DMS53 (cell line): ENCODE data around the gene NHS.
"Not testable (repeated sequence)": the region's sequence is repeated elsewhere in the genome, so short reads cannot be mapped to it uniquely, and the experiment has no call there.

ENCODE experiments used
- DNase-seq: peaks from one replicate; lab custom pipeline; 2025; lab: John Stamatoyannopoulos, UW

Gene NHS

DNA sequence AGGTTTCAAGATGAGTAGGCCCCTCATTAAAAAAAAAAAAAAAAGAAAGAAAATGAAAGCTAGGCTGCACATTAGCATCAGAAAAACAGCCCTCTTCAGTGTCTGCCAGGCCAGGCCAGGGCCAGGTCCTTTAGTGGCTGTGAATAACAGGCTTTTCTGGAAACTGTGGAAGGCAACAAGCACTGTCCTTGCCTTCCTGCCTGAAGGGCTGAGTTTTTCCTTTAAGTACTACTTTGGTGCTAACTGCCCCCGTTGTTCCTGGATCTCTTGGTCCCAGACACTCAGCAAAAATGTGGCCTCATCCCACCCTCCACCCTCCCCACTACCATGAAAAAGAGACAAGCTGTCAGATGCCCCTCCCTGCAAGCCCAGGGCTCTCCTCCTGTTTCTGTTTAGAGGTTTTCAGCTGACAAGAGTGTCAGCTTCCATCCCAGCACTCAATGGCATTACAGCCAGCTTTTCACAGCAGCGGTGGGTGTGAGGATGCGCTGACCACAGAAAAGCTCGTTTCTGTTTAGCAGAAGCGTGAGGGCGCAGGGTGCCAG, 174.2 kb downstream of the NHS start:
- DNase-seq = no peak

GRCh38 chrX:17550011-17550410, 175.0 kb downstream of the NHS start:
- DNase-seq = no peak

DNA sequence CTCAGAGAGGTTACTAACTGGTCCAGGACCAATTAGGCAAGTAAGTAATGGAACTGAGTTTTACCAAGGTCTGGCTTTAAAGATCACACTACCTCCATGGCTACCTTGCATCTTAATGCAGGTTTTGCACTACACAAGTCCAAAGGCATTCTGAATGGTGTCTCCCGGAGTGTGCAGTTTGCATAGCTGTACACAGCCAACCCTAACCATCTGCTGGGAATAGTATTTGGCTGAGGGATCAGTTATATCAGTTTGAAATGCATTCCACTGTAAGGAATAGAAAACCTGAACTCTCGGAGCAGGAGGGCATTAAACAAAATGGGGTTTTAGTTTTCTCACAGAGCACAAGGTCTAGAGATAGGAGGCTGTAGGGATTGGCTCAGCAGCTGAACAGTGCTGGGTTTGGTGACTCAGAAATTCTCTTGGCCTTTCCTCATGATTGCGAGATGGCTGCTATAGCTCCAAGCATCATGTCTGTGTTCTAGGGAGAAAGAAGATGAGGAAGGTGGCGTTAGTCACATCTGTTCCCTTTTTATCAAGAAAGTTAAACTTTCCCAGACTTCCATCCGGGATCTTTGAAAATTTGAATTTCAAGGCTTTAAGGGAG, 177.1 kb downstream of the NHS start:
- DNase-seq = no peak

DNA sequence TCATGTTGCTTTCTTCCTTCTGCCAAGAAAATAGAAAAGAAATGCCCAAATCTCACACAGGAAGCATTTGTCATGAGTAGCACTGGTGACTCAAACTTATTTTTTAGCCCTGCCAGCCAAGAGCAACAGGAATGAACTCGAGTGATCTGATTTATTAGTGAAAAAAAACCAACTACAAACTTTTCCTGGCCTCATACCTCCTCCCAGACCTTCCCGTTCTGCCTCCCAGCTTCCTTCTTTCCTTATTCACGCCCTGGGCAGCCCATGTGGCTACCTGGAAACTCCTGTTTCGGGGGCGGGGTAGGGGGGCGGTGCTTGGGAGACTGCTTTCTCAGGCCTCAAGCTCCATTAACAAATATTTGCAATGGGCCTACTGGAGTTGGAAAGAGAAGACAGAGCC, 178.5 kb downstream of the NHS start:
- DNase-seq = no peak

GRCh38 chrX:17553961-17554482, 179.0 kb downstream of the NHS start:
- DNase-seq = no peak

- no peak for DNase-seq
Measured at GRCh38 chrX:17554914-17555313, 179.9 kb downstream of the NHS start.

DNA sequence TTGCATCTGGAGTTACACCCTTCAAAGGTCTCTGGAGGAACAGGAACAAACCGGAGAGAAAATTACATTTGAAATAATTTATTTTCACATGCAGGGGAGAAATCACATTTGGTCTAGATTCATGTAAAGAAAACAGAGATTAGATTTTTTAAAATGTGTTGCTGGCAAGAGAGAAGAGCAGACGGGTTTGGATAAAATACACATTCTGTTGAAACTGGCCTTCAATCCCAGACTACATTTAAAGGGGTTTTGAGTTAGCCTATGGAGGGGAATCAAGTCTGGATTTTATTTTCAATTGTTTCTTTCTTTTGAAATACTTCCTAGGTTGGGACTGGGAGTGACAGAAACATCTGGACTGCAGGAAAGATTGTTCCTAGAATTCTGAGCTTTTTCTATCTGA, 180.8 kb downstream of the NHS start:
- DNase-seq = no peak

DNA sequence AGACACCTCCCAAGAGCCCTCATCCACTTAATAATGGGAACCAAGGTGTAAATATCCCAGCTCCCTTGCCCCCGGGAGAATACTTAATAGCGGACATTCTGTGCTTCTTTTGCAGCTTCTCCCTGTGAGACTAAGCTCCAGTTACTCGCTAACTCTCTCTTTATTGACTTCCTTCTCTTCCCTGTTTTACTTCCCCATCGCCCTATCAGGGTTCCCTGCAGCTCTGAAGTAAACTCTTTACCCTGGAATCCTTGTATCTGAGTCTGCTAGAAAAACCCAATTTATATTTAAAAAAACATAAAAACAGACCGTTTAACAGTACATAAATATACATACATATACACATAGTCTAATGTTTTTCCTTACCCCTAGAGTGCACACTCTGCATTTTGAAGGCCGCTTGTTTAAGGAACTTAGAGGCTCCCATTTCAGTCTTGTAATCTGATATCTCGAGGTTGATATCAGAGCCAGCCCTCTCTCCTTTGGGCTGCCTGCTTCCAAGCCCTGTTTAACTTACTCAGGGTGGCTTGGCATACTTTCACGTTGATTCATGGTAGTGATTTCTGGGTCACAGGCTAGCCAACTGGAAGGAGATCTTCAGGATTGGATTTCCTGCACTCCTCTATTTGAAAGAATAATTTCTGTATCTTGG, 184.9 kb downstream of the NHS start:
- DNase-seq = peak; percentile 24

DNA sequence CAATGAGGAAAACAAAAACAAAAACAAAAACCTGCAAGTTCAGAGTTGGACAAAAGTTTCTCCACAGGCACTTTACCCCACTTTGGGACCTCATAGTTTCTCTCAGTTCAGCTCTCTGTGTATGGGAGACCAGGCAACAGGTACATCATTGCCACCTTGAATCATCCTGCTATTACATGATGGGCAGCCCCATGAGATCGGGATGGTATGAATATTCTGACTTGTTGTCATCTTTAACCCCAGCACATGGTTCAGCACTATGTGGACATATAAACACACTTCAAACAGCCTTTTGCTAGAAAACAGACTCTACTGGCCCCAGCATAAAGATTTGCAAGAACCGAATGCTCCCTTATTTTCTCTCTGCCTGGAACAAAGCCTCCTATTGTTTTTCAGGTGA, 185.4 kb downstream of the NHS start:
- no peak for DNase-seq

GRCh38 chrX:17563076-17563475, 188.1 kb downstream of the NHS start:
- no peak for DNase-seq

DNA sequence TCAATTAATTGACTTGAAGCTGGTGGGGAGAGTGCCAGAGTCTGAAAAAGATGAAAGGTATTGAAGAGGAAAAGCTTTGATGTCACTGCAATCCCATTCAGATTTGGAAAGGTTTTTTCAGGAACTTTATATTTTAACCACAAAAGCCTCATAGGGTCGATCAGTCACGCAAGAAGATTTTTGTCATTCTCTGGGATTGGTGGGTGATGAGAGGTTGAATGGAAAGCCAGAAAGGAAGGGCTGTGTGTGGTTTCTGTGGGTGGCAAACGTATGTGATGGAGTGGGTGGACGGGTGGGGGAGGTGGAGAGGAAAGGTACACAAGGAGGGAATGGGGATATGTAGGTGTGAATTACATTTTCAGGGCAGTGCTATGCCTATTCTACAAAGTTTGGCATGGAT, 188.5 kb downstream of the NHS start:
- no peak for DNase-seq

GRCh38 chrX:17564689-17565409, 189.8 kb downstream of the NHS start:
- DNase-seq = no peak

DNA sequence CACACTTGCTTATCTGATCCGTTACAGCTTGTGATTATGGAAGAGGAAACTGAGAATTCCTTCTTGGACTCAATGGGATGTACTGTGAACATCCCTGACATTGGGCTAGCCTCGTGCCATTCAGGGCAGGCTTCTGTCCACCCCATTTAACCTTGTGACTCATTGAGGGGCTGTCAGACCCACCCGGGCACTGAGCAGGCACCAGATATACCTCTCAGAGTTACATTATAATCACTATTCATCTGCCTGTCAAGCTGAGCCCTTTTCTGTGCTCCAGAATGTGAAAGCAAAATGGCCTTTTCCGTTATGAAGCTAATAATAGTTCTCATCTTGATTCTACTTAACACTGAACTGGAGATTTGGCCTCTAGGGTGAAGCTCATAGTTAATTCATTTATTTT, 191.7 kb downstream of the NHS start:
- DNase-seq = no peak

DNA sequence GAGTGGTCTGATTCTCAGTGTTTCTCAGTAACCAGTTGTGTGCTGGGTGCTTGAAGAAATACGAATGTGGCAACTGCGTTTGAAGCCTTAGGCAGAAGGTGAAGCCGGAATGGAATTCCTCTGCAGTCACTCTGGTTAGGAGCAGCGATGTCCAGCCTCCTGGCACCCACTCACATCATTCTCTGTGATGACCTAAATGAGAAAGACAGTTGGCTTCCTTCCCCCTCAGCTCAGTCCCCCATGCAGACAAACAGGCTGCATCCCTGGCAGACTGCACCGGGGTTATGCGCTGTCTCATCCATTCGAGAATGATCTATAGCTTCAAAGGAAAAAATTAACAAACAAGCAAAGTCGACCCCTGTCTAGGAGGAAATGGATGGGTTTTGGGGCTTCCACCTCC, 192.2 kb downstream of the NHS start:
- no peak for DNase-seq

- DNase-seq = no peak
Measured at GRCh38 chrX:17567821-17568220, 192.8 kb downstream of the NHS start.

GRCh38 chrX:17568804-17569203, 193.8 kb downstream of the NHS start:
- DNase-seq = not testable (repeated sequence)

DNA sequence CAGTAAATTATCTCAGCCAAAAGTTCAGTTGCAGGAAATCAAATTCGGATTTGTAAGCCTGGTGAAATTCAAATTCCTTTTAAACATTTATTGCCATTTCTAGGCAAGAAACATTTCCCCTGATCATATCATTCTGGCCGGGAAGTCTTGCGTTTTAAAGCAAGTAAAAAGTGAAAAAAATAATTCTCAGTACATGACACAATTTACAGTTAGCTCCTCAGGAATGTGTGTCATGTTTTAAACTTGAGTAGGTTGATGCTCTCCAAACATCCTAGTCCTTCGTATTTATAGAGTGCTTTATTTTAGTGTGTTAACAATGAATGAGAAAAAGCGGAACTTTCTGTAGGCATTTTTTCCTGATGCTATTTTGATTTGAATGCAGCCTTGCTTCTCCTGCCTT, 204.0 kb downstream of the NHS start:
- no peak for DNase-seq

DNA sequence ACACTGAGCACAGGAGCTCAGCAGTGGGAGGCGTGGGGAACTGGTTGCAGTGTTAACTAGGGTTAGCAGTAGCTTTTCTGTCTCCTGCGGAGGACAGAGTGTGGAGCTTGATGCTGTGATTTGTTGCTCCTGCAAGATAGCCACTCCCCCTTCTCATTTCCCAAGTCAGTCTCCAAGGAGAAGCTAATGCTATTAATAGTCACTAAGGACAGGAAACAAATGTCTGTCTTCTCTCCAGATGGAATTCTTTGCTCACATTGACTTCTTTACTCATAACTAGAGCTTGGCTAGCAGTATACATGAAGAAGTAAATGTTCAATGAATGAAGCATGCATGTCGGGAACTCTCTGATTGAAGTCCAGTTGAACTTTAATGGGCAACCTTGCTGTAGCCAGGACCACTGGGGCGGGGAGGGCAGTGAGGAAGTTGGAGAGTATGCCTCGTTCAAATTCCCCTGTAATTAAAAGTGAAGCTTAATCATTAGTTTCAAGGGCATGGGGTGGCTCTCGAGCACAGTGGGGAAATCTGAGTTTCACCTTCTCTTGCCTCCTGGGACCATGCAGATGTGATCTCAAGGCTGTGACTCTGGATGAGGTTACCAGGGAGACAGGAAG, 205.6 kb downstream of the NHS start:
- no peak for DNase-seq

DNA sequence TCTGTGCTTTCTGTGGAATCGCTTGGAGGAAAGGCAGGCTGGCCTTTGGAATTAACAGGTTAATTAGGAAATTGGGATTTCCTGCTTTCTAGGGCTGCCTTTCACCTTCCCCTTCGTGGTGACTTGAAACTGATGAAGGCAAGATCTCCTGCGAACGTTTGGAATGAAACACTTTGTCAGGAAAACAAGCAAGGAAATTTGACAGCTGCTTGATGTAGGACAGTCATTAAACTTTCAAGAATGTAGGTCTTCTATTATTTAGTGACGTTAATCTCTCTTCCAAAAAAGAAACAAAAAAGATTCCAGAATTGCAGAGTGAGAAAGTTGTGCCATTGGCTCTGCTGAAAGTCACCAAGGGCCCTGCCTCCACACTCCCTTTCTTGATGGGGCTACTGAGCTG, 206.6 kb downstream of the NHS start:
- no peak for DNase-seq

DNA sequence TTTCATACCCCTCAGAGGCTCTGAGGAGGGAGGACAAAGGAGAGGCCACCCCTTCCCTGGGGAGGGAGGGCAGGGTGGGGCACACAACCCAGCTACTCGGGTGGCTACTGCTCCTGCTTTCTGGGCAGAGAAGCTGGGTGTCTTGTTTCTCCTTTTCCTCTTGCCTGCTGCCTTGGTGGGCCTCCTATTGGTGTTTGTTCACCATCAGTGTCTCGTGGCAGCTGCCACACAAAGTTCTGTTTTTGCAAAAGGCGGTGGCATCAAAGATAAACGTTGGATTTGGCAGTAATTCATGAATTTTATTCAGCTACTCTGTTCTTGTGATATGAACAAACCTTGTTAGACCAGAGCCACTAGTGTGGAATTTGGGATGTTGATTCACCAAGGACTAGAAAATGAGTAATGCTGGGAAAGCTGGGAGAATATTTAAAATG, 209.3 kb downstream of the NHS start:
- no peak for DNase-seq

DNA sequence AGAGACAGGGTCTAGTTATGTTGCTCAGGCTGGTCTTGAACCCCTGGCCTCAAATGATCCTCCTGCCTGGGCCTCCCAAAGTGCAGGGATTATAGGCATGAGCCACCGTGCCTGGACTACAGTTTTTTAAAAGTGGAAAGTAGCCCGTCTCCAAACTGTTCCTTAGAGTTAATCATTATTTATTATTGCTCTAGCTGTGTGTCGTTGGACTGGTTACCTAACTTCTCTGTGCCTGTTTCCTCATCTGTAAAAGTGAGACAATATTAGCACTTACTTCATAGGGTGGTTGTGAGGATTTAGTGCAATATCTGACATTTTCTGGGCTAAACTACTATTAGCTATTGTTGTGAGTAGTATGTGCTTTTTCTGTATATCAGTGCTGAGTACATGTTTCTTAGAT, 210.0 kb downstream of the NHS start:
- no peak for DNase-seq

GRCh38 chrX:17587366-17587765, 212.4 kb downstream of the NHS start:
- no peak for DNase-seq

DNA sequence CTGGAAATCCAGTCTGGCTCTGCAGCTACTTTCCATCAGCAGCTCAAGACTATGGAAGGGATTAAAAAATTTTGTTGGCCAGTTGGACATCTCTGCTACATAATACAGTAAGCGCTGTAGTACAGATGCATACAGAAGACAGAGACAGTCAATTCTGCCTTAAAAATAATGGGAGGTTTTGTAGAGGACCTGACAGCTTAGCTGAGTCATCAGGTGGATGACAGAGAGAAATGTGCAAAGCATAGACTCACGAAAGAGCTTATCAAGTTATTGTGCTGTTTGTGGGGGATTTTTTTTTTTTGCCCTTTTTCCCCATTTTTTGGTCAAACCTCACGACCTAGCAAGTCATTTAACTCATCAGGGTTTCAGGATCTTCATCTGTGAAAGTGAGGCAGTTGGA, 213.3 kb downstream of the NHS start:
- DNase-seq = no peak
